GM12878 (cell line): ENCODE data around the gene RALGAPA2. TPM values are rescaled to one million over a fixed set of nuclear protein-coding genes. Genes with fewer than 3 reads are reported as not detected.

Source experiments
- ATAC-seq: fragments of 200-7000 bp; cut with Tn5 transposase; 3 replicates; pipeline ENCODE4 v1.9.1; 2020; ENCODE audit warnings: mild to moderate bottlenecking, moderate library complexity
- BruUV-seq: library from RNA; stranded (reverse); fragments of 400-500 nt; replicated peaks from 2 replicates; lab custom pipeline; 2021; lab: Mats Ljungman, UMichigan
- CTCF ChIA-PET: fragments of 300-600 bp; sonication (Branson Sonifier 250); formaldehyde crosslinking; extraction: SDS; loops from one replicate; lab custom pipeline; 2021; ENCODE audit warnings: inconsistent platforms; lab: Yijun Ruan, JAX
- POLR2A ChIA-PET: fragments of 350-600 bp; formaldehyde crosslinking; extraction: SDS; loops from one replicate; lab custom pipeline; 2021; ENCODE audit warnings: inconsistent platforms; lab: Charles Lee
- RAD21 ChIA-PET: fragments of 300-600 bp; sonication (Branson Sonifier 250); formaldehyde crosslinking; loops from one replicate; lab custom pipeline; 2023; ENCODE audit warnings: antibody characterized with exemption; ENCODE audit not compliant: unreplicated experiment; lab: Charles Lee
- SMC1A ChIA-PET: fragments of 300-600 bp; sonication (Branson Sonifier 250); formaldehyde crosslinking; loops from one replicate; lab custom pipeline; 2023; ENCODE audit not compliant: unreplicated experiment, uncharacterized antibody; lab: Charles Lee
- DNase-seq: peaks from one replicate; pipeline ENCODE4 v3.0.0-alpha.2; 2011; ENCODE audit warnings: low read depth, low spot score
- FAIRE-seq: peaks from 3 replicates; lab custom pipeline; 2011; peaks lifted over from hg19 to GRCh38; lab: Jason Lieb, UNC
- H2AFZ ChIP-seq: 2 replicates; pipeline ENCODE4 v1.6.0; 2011; ENCODE audit warnings: low read depth, low read length, control low read depth; ENCODE audit not compliant: control insufficient read depth
- H3K27ac ChIP-seq: 2 replicates; pipeline ENCODE4 v1.5.1; 2011; ENCODE audit warnings: control low read depth; ENCODE audit not compliant: control insufficient read depth, insufficient read depth
- H3K27me3 ChIP-seq, 2 experiments: replicated peaks in 1 of 2; 2 replicates each; pipeline versions ENCODE4 v1.6.0 to v1.6.1; 2011; ENCODE audit warnings: low read length in 1 of 2; ENCODE audit not compliant: control insufficient read depth in 2 of 2, insufficient read depth in 2 of 2
- H3K36me3 ChIP-seq, 2 experiments: 2 replicates each; pipeline ENCODE4 v1.5.1; 2011; ENCODE audit warnings: low read length in 1 of 2; ENCODE audit not compliant: control insufficient read depth in 2 of 2, insufficient read depth in 2 of 2
- H3K4me1 ChIP-seq: 2 replicates; pipeline ENCODE4 v1.6.1; 2011; ENCODE audit warnings: mild to moderate bottlenecking, low read length, moderate library complexity, mixed read lengths; ENCODE audit not compliant: control insufficient read depth, insufficient read depth
- H3K4me2 ChIP-seq: 2 replicates; pipeline ENCODE4 v1.6.0; 2011; ENCODE audit warnings: control low read depth; ENCODE audit not compliant: control insufficient read depth, insufficient read depth
- H3K4me3 ChIP-seq: fragments of 200-600 bp; sonication (generic); 2 replicates; pipeline ENCODE4 v1.5.1; 2016
- H3K79me2 ChIP-seq: 2 replicates; pipeline ENCODE4 v1.6.0; 2011; ENCODE audit warnings: low read length; ENCODE audit not compliant: control insufficient read depth, insufficient read depth
- H3K9ac ChIP-seq: 2 replicates; pipeline ENCODE4 v1.8.0; 2011; ENCODE audit warnings: low read length, control low read depth, mixed read lengths; ENCODE audit not compliant: control insufficient read depth, insufficient read depth
- H3K9me3 ChIP-seq: replicated peaks from 3 replicates; pipeline ENCODE4 v1.5.1; 2011; ENCODE audit warnings: mild to moderate bottlenecking, low read length; ENCODE audit not compliant: control insufficient read depth, insufficient read depth
- H4K20me1 ChIP-seq: 2 replicates; pipeline ENCODE4 v1.6.0; 2011; ENCODE audit not compliant: control insufficient read depth, insufficient read depth
- KAT2A ChIP-seq: conservative IDR thresholded peaks from 2 replicates; pipeline ENCODE4 v1.6.1; 2011; ENCODE audit warnings: low read depth, low read length; ENCODE audit not compliant: control insufficient read depth
- SPI1 ChIP-seq: IDR thresholded peaks from 2 replicates; pipeline ENCODE4 v1.6.1; 2011; ENCODE audit warnings: low read depth, mild to moderate bottlenecking, low read length, moderate library complexity, borderline replicate concordance; ENCODE audit not compliant: insufficient read depth
- TCF7 ChIP-seq: IDR thresholded peaks from 2 replicates; pipeline ENCODE4 v1.6.1; 2014; ENCODE audit warnings: antibody characterized with exemption, borderline replicate concordance
- ZNF274 ChIP-seq: IDR thresholded peaks from one replicate; pipeline ENCODE4 v1.8.0; 2011; ENCODE audit not compliant: insufficient read length, insufficient read depth
- WGBS: methylation state at CpG from one replicate; pipeline ENCODE4 v1.1.6; 2016; ENCODE audit warnings: low lambda C conversion rate; ENCODE audit not compliant: insufficient replicate concordance, insufficient coverage; ENCODE audit errors: missing lambda C conversion rate; 5-methylcytosine and 5-hydroxymethylcytosine counted together
- in situ Hi-C: fragments of 300-500 bp; cut with MboI; formaldehyde crosslinking; loops from 9 replicates; pipeline ENCODE4 v1.14.3; 2018; ENCODE audit warnings: mixed read lengths
- intact Hi-C: fragments of 100-400 bp; cut with micrococcal nuclease; formaldehyde crosslinking; loops from one replicate; pipeline ENCODE4 v1.14.2; 2022; ENCODE audit not compliant: unreplicated experiment
- polyA plus RNA-seq, 11 experiments: library from polyadenylated mRNA; depleted of rRNA in 4 of 11; unstranded in 6 of 11; stranded (reverse) in 5 of 11; fragments of >200 nt; fragmentation: Nextera tagmentation in 4 of 11; fragmentation: Illumina TruSeq in 1 of 11; extraction: Ambion mirVana in 4 of 11; extraction: Trizol in 1 of 11; gene quantifications; 1 replicate in 1 of 11; 2 replicates in 10 of 11; pipeline versions ENCODE4 v1.2.1 to v1.2.3, GENCODE V29; 2011 to 2016; ENCODE audit warnings: inconsistent platforms in 2 of 11, missing spikeins in 2 of 11, low read depth in 1 of 11
- total RNA-seq, 4 experiments: library from RNA; depleted of rRNA in 3 of 4; stranded (reverse); fragments of >200 nt in 3 of 4; fragmentation: Illumina TruSeq in 1 of 4; extraction: Trizol in 1 of 4; gene quantifications; 2 replicates each; pipeline versions ENCODE4 v1.2.1 to v1.2.3, GENCODE V29; 2013 to 2021
- TF ChIP-seq, protein P1 (sequence below): fragments of 450-650 bp; IDR thresholded peaks from 2 replicates; pipeline ENCODE4 v1.6.1; 2017; ENCODE audit warnings: mild to moderate bottlenecking, moderate library complexity
- TF ChIP-seq, protein P2 (sequence below): fragments of 450-650 bp; IDR thresholded peaks from 2 replicates; pipeline ENCODE4 v1.6.1; 2018; ENCODE audit warnings: borderline replicate concordance, mild to moderate bottlenecking; ENCODE audit not compliant: partially characterized antibody

RALGAPA2 gene
- total and polyA plus RNA-seq, 10 of the 15 experiments (the other 5 are each of a cell fraction or from before 2014, with no cell fraction given): 2.9 to 29.4 (median 19.6) TPM

GRCh38 chr20:20628314-20628713 is 84.1 kb downstream of the RALGAPA2 start:
- H3K4me3 ChIP-seq: no peak overlapping the region
- no peaks in the 10 kb centered on the region for H3K79me2 ChIP-seq
- in situ Hi-C loops: no loop called here
- TF ChIP-seq TCF7: no peak
- no peak for TF ChIP-seq KAT2A
- TF ChIP-seq, protein P1, sequence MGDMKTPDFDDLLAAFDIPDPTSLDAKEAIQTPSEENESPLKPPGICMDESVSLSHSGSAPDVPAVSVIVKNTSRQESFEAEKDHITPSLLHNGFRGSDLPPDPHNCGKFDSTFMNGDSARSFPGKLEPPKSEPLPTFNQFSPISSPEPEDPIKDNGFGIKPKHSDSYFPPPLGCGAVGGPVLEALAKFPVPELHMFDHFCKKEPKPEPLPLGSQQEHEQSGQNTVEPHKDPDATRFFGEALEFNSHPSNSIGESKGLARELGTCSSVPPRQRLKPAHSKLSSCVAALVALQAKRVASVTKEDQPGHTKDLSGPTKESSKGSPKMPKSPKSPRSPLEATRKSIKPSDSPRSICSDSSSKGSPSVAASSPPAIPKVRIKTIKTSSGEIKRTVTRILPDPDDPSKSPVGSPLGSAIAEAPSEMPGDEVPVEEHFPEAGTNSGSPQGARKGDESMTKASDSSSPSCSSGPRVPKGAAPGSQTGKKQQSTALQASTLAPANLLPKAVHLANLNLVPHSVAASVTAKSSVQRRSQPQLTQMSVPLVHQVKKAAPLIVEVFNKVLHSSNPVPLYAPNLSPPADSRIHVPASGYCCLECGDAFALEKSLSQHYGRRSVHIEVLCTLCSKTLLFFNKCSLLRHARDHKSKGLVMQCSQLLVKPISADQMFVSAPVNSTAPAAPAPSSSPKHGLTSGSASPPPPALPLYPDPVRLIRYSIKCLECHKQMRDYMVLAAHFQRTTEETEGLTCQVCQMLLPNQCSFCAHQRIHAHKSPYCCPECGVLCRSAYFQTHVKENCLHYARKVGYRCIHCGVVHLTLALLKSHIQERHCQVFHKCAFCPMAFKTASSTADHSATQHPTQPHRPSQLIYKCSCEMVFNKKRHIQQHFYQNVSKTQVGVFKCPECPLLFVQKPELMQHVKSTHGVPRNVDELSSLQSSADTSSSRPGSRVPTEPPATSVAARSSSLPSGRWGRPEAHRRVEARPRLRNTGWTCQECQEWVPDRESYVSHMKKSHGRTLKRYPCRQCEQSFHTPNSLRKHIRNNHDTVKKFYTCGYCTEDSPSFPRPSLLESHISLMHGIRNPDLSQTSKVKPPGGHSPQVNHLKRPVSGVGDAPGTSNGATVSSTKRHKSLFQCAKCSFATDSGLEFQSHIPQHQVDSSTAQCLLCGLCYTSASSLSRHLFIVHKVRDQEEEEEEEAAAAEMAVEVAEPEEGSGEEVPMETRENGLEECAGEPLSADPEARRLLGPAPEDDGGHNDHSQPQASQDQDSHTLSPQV: no peak
- TF ChIP-seq SPI1: no peak
- TF ChIP-seq, protein P2, sequence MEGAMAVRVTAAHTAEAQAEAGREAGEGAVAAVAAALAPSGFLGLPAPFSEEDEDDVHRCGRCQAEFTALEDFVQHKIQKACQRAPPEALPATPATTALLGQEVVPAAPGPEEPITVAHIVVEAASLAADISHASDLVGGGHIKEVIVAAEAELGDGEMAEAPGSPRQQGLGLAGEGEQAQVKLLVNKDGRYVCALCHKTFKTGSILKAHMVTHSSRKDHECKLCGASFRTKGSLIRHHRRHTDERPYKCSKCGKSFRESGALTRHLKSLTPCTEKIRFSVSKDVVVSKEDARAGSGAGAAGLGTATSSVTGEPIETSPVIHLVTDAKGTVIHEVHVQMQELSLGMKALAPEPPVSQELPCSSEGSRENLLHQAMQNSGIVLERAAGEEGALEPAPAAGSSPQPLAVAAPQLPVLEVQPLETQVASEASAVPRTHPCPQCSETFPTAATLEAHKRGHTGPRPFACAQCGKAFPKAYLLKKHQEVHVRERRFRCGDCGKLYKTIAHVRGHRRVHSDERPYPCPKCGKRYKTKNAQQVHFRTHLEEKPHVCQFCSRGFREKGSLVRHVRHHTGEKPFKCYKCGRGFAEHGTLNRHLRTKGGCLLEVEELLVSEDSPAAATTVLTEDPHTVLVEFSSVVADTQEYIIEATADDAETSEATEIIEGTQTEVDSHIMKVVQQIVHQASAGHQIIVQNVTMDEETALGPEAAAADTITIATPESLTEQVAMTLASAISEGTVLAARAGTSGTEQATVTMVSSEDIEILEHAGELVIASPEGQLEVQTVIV: no peak
- TF ChIP-seq ZNF274: no peak
- TF ChIP-seq, all 136 proteins: peak for 0
- Histone ChIP-seq H3K27me3 (no peaks in the 10 kb centered on the region), H3K36me3 (peaks cover 0 to 12% of the 10 kb centered on the region in 2 experiments; a peak in 3 of 4 replicates), H3K9ac (no peak overlapping the region), H3K9me3 (no peaks in the 10 kb centered on the region), H3K27ac (no peak overlapping the region), H4K20me1 (no peaks in the 10 kb centered on the region), H3K4me2 (no peak overlapping the region), H3K4me1 (no peaks in the 10 kb centered on the region), H2AFZ (no peak overlapping the region)
- no TSS peak for BruUV-seq
- intact Hi-C loops: no loop called here
- ATAC-seq (no peak), FAIRE-seq (no peak), DNase-seq (no peak)
- ChIA-PET RAD21 (no interaction called here), CTCF (no interaction called here), SMC1A (no interaction called here), POLR2A (no interaction called here)
- WGBS: 86% methylated on average over 2 of the region's 2 CpGs
